GM21423 (cell line): ENCODE data around the gene SEC61A2.
A peak's percentile ranks its signal among the peaks of the same experiment; 100 is the strongest.

Experiments
- ATAC-seq: cut with Tn5 transposase; IDR thresholded peaks from one replicate; pipeline ENCODE4 v1.9.1; 2021; ENCODE audit warnings: mild to moderate bottlenecking, moderate library complexity; ENCODE audit not compliant: unreplicated experiment

Gene SEC61A2

GRCh38 chr10:12195603-12196506 lies 66.4 kb downstream of the SEC61A2 start, which contains the start of the genes CDC123 and NUDT5:
Gene CDC123 (plus strand): TSS chr10:12196188. CDS start chr10:12196246, 58 bp downstream.
Gene NUDT5 (minus strand): TSS chr10:12195891. CDS start chr10:12186291, 9,600 bp downstream.
- peak; percentile 90 for ATAC-seq

DNA sequence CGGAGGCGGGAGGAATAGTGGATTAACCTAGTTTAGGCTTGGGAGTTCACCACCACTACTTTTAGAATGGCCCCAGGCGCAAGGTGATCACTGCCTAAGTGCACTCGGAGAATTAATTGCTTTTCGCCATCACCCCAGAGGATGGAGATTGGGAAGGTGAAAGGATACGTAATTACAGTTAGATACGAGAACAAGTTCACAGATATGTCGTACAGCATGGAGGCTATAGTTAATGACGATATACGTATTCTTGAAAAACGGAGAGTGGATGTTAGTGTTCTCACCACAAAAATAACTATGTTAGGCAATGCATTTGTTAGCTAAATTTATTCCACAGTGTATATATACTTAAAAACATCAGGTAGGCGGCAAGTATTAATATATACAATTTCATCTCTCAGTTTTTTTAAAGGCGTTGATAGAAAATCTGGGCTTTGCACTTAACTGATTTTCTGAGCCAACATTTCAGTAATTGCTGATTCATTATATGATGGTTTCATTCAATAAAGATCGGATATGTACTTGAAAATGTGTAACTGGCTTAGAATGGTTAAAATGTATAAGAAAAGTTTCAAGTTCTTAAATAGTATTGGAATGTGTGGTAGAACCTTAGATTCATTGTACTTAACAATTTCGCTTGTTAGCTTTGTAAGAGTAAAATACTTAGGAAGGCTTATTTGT lies 67.2 kb downstream of the SEC61A2 start:
- ATAC-seq = no peak

GRCh38 chr10:12198156-12198555 lies 68.7 kb downstream of the SEC61A2 start:
- ATAC-seq = no peak

- ATAC-seq = no peak
Measured at GRCh38 chr10:12200850-12201249, 71.4 kb downstream of the SEC61A2 start.

GRCh38 chr10:12201543-12201942 lies 72.1 kb downstream of the SEC61A2 start:
- no peak for ATAC-seq

GRCh38 chr10:12202226-12202625 lies 72.7 kb downstream of the SEC61A2 start:
- no peak for ATAC-seq

DNA sequence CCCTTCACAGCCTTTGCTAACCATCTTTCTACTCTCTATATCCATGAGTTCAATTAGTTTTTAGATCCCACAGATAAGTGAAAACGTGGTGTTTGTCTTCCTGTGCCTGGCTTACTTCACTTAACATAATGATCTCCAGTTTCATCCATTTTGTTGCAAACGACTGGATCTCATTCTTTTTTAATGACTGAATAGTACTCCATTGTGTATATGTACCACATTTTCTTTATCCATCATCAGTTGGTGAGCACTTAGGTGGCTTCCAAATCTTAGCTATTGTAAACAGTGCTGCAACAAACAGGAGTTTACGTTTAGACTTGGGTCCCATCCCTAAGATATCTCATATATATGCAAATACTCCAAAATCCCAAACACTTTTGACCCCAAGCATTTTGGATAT lies 75.6 kb downstream of the SEC61A2 start:
- ATAC-seq = no peak

DNA sequence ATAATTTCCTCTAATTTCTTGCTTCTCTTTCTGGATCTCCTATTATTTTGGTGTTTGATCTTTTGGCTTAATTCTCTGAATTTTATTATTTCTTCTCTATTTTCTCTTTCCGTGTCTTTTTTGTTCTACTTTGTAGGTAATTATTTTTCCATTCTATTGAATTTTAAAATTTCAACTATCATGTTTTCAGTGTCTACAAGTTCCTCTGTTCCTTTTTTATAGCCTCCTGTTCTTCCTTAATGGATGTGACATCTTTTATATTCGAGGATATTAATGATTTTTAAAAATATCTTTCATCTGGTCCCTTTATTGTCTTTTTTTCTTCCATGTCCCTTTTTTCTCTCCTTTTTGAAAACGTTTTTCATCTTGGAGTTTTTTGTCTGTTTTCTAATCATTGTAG lies 77.6 kb downstream of the SEC61A2 start:
- ATAC-seq = no peak

DNA sequence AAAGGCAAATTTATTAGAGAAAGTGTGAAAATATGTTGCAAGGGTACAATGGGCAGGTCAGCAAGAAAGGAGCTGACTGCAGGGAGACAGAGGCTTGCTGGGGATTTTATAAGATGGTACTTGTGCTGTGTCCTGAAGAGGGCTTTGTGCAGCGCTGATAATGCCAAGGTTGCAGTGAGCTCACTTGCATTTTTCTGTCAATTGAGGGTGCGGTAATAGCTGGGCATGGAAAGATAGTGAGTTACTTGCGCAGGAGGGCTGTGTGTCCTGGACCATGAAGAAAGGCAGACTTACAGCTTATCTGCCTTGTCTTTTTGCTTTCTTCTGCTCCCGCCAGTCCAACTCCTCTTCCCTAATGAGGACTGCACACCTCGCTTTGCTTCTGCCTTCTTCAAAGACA lies 79.0 kb downstream of the SEC61A2 start:
- no peak for ATAC-seq

GRCh38 chr10:12212454-12212853 lies 83.0 kb downstream of the SEC61A2 start:
- no peak for ATAC-seq

DNA sequence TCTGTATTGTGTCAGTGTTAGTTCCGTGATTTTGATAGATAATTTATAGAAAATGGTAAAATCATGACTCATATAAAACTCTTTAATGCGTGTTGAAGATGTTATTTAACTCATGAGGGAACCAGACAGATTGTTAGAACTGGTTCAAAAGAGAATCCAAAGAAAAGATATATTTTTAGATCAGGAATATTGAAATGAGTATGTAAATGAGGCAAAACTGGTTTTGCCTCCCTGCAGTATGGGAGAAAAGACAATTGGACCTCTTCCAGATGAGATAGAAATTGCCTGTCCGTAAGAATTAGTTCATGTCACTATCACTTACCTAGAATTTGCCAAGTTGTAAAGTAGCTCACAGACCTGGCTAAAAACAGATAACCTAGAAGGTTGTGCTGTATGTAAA lies 84.1 kb downstream of the SEC61A2 start:
- ATAC-seq = no peak

DNA sequence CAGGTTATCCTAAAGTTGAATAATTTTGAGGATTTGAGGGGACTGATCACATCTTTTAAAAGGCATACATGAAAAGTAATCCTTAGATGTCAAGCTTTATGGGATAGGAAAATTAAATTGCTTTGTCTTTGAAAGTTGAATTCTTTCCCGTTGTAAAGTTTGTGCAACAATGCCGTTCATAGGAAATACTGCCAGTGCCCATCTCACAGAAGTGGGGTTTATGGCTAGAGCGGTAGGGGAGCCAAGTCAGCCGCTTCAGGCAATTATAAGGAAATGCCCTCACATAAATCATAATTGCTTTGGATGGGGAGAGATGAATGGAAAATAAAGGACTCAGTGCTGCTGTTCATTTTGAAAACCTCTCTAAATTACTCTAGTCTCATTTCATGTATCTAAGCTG lies 84.6 kb downstream of the SEC61A2 start:
- ATAC-seq = no peak

DNA sequence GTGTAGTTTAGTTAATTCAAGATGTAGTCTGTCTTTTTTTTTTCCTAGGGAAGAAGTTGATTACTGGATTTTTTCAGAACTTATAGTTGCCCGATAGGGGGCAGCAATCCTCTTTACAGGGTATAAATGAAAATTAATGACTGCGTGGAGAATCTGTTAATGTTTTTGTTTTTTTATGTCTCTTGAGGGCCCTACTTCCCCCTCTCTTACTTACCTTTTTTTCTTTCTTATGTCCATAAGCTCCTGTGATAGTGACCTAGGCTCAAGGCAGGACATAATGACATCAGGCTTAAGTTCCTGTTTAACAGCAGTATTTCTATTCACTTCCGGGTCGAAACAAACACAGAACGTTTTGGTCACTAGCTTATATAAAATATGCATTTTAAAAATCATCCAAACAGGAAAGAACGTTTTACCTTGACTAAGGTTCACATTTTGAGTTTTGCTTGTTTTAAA lies 85.3 kb downstream of the SEC61A2 start:
- ATAC-seq = no peak
